Astrocyte (in vitro differentiated cells and primary cell): ENCODE results near the gene CDKN2B. TPM values are rescaled to one million over a fixed set of nuclear protein-coding genes. Genes with fewer than 3 reads are reported as not detected.

ENCODE experiments used
- DNase-seq: peaks from one replicate; pipeline ENCODE4 v3.0.0-alpha.2; 2010; ENCODE audit warnings: low read depth
- FAIRE-seq: peaks from 2 replicates; lab custom pipeline; 2011; peaks lifted over from hg19 to GRCh38; lab: Jason Lieb, UNC
- H2AFZ ChIP-seq: 2 replicates; pipeline ENCODE4 v1.6.0; 2012; ENCODE audit warnings: low read depth, low read length, inconsistent platforms
- H3K27ac ChIP-seq: 2 replicates; pipeline ENCODE4 v1.5.1; 2011; ENCODE audit warnings: low read depth, low read length, inconsistent platforms
- H3K27me3 ChIP-seq: 2 replicates; pipeline ENCODE4 v1.6.0; 2011; ENCODE audit warnings: low read length, inconsistent platforms; ENCODE audit not compliant: insufficient read depth
- H3K36me3 ChIP-seq: 2 replicates; pipeline ENCODE4 v1.5.1; 2011; ENCODE audit warnings: low read length, inconsistent platforms; ENCODE audit not compliant: insufficient read depth
- H3K4me1 ChIP-seq: 2 replicates; pipeline ENCODE4 v1.5.1; 2011; ENCODE audit warnings: low read length, inconsistent platforms; ENCODE audit not compliant: insufficient read depth
- H3K4me2 ChIP-seq: 2 replicates; pipeline ENCODE4 v1.6.0; 2012; ENCODE audit warnings: low read length, inconsistent platforms
- H3K4me3 ChIP-seq: 2 replicates; pipeline ENCODE4 v1.5.1; 2011; ENCODE audit warnings: low read depth, mild to moderate bottlenecking, low read length, inconsistent platforms; ENCODE audit not compliant: insufficient read depth
- H3K79me2 ChIP-seq: 2 replicates; pipeline ENCODE4 v1.6.0; 2012; ENCODE audit warnings: mild to moderate bottlenecking, low read length, inconsistent platforms; ENCODE audit not compliant: insufficient read depth
- H3K9ac ChIP-seq: 2 replicates; pipeline ENCODE4 v1.6.0; 2012; ENCODE audit warnings: mild to moderate bottlenecking, low read length, inconsistent platforms
- H3K9me3 ChIP-seq: 2 replicates; pipeline ENCODE4 v1.5.1; 2012; ENCODE audit warnings: low read depth, mild to moderate bottlenecking, low read length, inconsistent platforms; ENCODE audit not compliant: insufficient read depth
- H4K20me1 ChIP-seq: 2 replicates; pipeline ENCODE4 v1.6.0; 2012; ENCODE audit warnings: low read length, inconsistent platforms; ENCODE audit not compliant: insufficient read depth
- H3K27ac Mint-ChIP-seq: one replicate; pipeline ENCODE4 v1.8.0; 2021; ENCODE audit warnings: mild to moderate bottlenecking, mixed read lengths; ENCODE audit not compliant: unreplicated experiment
- H3K27me3 Mint-ChIP-seq: one replicate; pipeline ENCODE4 v1.8.0; 2021; ENCODE audit warnings: low read depth, mixed read lengths; ENCODE audit not compliant: unreplicated experiment
- H3K36me3 Mint-ChIP-seq: one replicate; pipeline ENCODE4 v1.8.0; 2021; ENCODE audit warnings: low read depth, mixed read lengths; ENCODE audit not compliant: unreplicated experiment
- H3K4me1 Mint-ChIP-seq: one replicate; pipeline ENCODE4 v1.8.0; 2021; ENCODE audit warnings: low read depth, mixed read lengths; ENCODE audit not compliant: unreplicated experiment
- H3K4me3 Mint-ChIP-seq: one replicate; pipeline ENCODE4 v1.8.0; 2021; ENCODE audit warnings: mild to moderate bottlenecking, moderate library complexity, mixed read lengths; ENCODE audit not compliant: unreplicated experiment
- H3K9me3 Mint-ChIP-seq: one replicate; pipeline ENCODE4 v1.8.0; 2021; ENCODE audit warnings: mild to moderate bottlenecking, mixed read lengths; ENCODE audit not compliant: unreplicated experiment
- EZH2 ChIP-seq: IDR thresholded peaks from 2 replicates; pipeline ENCODE4 v1.6.1; 2012; ENCODE audit warnings: mild to moderate bottlenecking, low read length, inconsistent platforms; ENCODE audit not compliant: insufficient read depth
- total RNA-seq: library from RNA; stranded (reverse); gene quantifications from 2 replicates; pipeline ENCODE4 v1.2.1, GENCODE V29; 2021
- TF ChIP-seq, protein P1 (sequence below): IDR thresholded peaks from 2 replicates; pipeline ENCODE4 v1.5.1; 2011; ENCODE audit warnings: low read depth, mild to moderate bottlenecking, inconsistent platforms, low read length, moderate library complexity; ENCODE audit not compliant: insufficient read depth

Gene CDKN2B
- total RNA-seq, 1 donor from 2014 or later: 306 TPM

DNA sequence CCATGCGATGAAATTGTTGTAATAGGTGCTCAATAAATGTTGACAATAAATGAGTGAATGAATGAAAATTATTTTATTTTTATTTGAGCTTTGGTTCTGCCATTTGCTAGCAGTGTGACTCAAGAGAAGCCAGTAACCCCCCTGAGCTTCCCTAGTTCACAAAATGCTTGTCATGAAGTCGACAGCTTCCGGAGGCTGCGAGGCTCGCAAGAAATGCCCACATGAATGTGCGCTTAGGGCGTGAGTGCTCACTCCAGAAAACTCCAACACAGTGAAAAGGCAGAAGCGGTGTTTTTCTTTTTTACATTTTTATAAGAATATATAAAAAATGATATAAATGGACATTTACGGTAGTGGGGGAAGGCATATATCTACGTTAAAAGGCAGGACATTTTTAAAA lies 41.4 kb downstream of the CDKN2B start:
- FAIRE-seq: no peak
- Mint-ChIP-seq H3K27me3 (peaks cover 88% of the 10 kb centered on the region), H3K36me3 (peaks cover 27% of the 10 kb centered on the region), H3K4me1 (peaks cover 2% of the 10 kb centered on the region), H3K9me3 (peaks cover 41% of the 10 kb centered on the region), H3K27ac (no peak overlapping the region), H3K4me3 (no peak overlapping the region)
- Histone ChIP-seq H3K27me3 (peaks cover 49% of the 10 kb centered on the region), H3K79me2 (no peaks in the 10 kb centered on the region), H3K9me3 (peaks cover 8% of the 10 kb centered on the region), H3K4me2 (no peak overlapping the region), H4K20me1 (peaks cover 44% of the 10 kb centered on the region), H3K4me3 (no peak overlapping the region), H3K36me3 (peaks cover 11% of the 10 kb centered on the region), H2AFZ (no peak overlapping the region), H3K27ac (no peak overlapping the region), H3K9ac (no peak overlapping the region), H3K4me1 (peaks cover 20% of the 10 kb centered on the region)
- no peak for DNase-seq
- no peak for TF ChIP-seq EZH2
- TF ChIP-seq, protein P1, sequence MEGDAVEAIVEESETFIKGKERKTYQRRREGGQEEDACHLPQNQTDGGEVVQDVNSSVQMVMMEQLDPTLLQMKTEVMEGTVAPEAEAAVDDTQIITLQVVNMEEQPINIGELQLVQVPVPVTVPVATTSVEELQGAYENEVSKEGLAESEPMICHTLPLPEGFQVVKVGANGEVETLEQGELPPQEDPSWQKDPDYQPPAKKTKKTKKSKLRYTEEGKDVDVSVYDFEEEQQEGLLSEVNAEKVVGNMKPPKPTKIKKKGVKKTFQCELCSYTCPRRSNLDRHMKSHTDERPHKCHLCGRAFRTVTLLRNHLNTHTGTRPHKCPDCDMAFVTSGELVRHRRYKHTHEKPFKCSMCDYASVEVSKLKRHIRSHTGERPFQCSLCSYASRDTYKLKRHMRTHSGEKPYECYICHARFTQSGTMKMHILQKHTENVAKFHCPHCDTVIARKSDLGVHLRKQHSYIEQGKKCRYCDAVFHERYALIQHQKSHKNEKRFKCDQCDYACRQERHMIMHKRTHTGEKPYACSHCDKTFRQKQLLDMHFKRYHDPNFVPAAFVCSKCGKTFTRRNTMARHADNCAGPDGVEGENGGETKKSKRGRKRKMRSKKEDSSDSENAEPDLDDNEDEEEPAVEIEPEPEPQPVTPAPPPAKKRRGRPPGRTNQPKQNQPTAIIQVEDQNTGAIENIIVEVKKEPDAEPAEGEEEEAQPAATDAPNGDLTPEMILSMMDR: no peak

DNA sequence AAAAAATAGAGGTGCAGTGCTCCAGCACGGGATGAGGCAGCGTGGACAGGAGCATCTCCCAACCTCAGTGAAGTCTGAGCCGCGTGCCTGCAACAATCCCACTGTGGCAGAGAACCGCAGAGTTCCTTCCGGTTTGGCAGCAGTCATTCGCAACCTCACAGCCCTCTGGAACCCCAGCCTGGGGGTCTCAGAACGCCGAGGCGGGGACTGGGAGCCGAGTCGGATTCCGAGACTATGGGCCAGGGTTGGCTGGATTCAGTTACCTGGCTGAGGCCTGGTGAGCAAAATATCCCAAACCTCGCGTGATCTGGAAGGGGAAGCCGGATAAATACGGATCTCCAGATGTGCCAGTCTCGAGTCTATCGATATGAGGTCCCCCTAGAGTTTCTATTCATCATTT lies 41.9 kb downstream of the CDKN2B start:
- peaks cover 45% of the 10 kb centered on the region for H3K27me3 ChIP-seq
- H3K36me3 ChIP-seq: peaks cover 11% of the 10 kb centered on the region
- Mint-ChIP-seq H3K36me3 (peaks cover 29% of the 10 kb centered on the region), H3K27me3 (peaks cover 84% of the 10 kb centered on the region), H3K4me3 (no peak overlapping the region), H3K27ac (no peak overlapping the region), H3K9me3 (peaks cover 43% of the 10 kb centered on the region), H3K4me1 (peaks cover 2% of the 10 kb centered on the region)
- H3K27ac ChIP-seq: no peak overlapping the region
- H3K4me2 ChIP-seq: no peak overlapping the region
- no peak overlapping the region for H2AFZ ChIP-seq
- no peak for TF ChIP-seq EZH2
- TF ChIP-seq, protein P1: no peak
- H3K9me3 ChIP-seq: peaks cover 8% of the 10 kb centered on the region
- no peak overlapping the region for H3K4me3 ChIP-seq
- H4K20me1 ChIP-seq: peaks cover 38% of the 10 kb centered on the region
- no peaks in the 10 kb centered on the region for H3K79me2 ChIP-seq
- peaks cover 20% of the 10 kb centered on the region for H3K4me1 ChIP-seq
- FAIRE-seq: no peak
- no peak for DNase-seq
- no peak overlapping the region for H3K9ac ChIP-seq

DNA sequence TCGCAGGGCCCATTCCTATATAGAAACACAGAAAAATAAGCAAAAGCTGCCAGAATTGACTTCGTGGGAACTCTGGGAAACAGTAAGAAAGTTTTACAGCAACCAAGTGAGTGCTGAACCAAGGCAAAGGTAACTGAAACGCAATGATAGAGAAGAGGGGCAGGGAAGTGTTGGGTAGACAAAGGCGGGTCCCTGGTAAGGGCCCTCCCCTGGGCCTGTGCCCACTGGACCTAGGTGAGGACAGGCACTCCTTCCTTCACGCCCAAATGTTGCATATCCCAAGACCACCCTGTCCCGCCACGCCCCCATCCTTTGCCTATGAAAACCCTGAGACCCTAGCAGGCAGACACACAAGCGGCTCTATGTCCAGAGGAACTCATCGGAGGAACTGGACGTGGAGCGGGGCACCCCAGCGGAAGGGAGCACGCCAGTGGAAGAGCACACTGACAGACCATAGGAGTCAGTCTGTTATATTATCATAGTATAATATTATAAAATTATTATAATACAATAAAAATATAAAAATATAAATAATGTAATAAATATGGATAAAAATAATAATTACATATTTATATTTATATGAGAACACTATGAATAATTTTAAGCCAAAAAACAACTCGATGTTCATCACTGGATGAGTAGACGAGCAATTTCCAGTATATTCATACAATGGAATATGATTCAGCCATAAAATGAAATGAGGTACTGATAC lies 42.8 kb downstream of the CDKN2B start:
- H4K20me1 ChIP-seq: peaks cover 30% of the 10 kb centered on the region
- no peak overlapping the region for H2AFZ ChIP-seq
- H3K79me2 ChIP-seq: no peaks in the 10 kb centered on the region
- Mint-ChIP-seq H3K27ac (no peak overlapping the region), H3K4me1 (peaks cover 2% of the 10 kb centered on the region), H3K36me3 (peaks cover 27% of the 10 kb centered on the region), H3K4me3 (no peak overlapping the region), H3K9me3 (peaks cover 42% of the 10 kb centered on the region), H3K27me3 (peaks cover 80% of the 10 kb centered on the region)
- H3K27me3 ChIP-seq: peaks cover 42% of the 10 kb centered on the region
- H3K9ac ChIP-seq: no peak overlapping the region
- no peak overlapping the region for H3K27ac ChIP-seq
- H3K4me1 ChIP-seq: peaks cover 20% of the 10 kb centered on the region
- H3K4me3 ChIP-seq: no peak overlapping the region
- no peak for TF ChIP-seq EZH2
- TF ChIP-seq, protein P1: no peak
- H3K36me3 ChIP-seq: peaks cover 11% of the 10 kb centered on the region
- peak overlapping the region; percentile 91 for H3K4me2 ChIP-seq
- DNase-seq (no peak), FAIRE-seq (no peak)
- H3K9me3 ChIP-seq: peaks cover 8% of the 10 kb centered on the region
